ENCODE data around the gene LAMB3. TPM values are rescaled to one million over a fixed set of nuclear protein-coding genes. Genes with fewer than 3 reads are reported as not detected.

LAMB3 gene
- total and polyA plus RNA-seq, 10 of the 15 experiments (the other 5 are each of a cell fraction or from before 2014, with no cell fraction given): 0.04 to 1.8 (median 0.10) TPM; not detected in 1

GRCh38 chr1:209685821-209686220 lies 33.6 kb upstream of the LAMB3 start:
- in situ Hi-C loops (cut with MboI) (no loop called here), intact Hi-C loops (cut with micrococcal nuclease; ENCODE audit: unreplicated experiment) (loop anchor here (5.0 kb wide), 1 partner anchor 39 kb away; no protein-coding TSS in a partner anchor)
- H3K79me2 ChIP-seq (ENCODE audit: control insufficient read depth, insufficient read depth, low read length): no peaks in the 10 kb centered on the region
- H3K27ac ChIP-seq (ENCODE audit: control insufficient read depth, insufficient read depth): no peak overlapping the region
- H3K9me3 ChIP-seq (replicated peaks; ENCODE audit: control insufficient read depth, insufficient read depth, low read length): no peaks in the 10 kb centered on the region
- no peaks in the 10 kb centered on the region for H3K4me1 ChIP-seq (ENCODE audit: control insufficient read depth, insufficient read depth, low read length)
- WGBS (ENCODE audit: insufficient coverage, insufficient replicate concordance, low lambda C conversion rate, missing lambda C conversion rate): 28% methylated on average over 4 of the region's 4 CpGs
- peak; percentile 88 for ATAC-seq
- RAD21 ChIA-PET (ENCODE audit: unreplicated experiment): interaction anchor here (0.8 to 2.1 kb wide), 8 partner anchors 13 to 79 kb away, joined by 3 to 12 read pairs (median 4); partner anchors contain the start of gene LAMB3
- no peak for DNase-seq (ENCODE audit: low read depth, low spot score)
- POLR2A ChIA-PET: interaction anchor here (3.3 kb wide), 1 partner anchor 11 kb away, joined by 14 read pairs; the partner anchor contains the start of gene G0S2
- CTCF ChIA-PET: interaction anchor here (0.6 to 15.2 kb wide), 15 partner anchors 8 to 655 kb away, joined by 3 to 307 read pairs (median 7); partner anchors contain the start of genes CAMK1G and G0S2
- H3K36me3 ChIP-seq (ENCODE audit: control insufficient read depth in 2 of 2, insufficient read depth in 2 of 2, low read length in 1 of 2): no peaks in the 10 kb centered on the region
- BruUV-seq (replicated peaks): no TSS peak
- no peak for FAIRE-seq
- H2AFZ ChIP-seq (ENCODE audit: control insufficient read depth, low read depth, low read length): no peak overlapping the region
- no peaks in the 10 kb centered on the region for H4K20me1 ChIP-seq (ENCODE audit: control insufficient read depth, insufficient read depth)
- H3K4me3 ChIP-seq: no peak overlapping the region
- SMC1A ChIA-PET (ENCODE audit: uncharacterized antibody, unreplicated experiment): interaction anchor here (0.9 to 14.7 kb wide), 8 partner anchors 11 to 118 kb away, joined by 3 to 128 read pairs (median 10); partner anchors contain the start of genes G0S2 and LAMB3
- H3K27me3 ChIP-seq (replicated peaks in 1 of 2; ENCODE audit: control insufficient read depth in 2 of 2, insufficient read depth in 2 of 2, low read length in 1 of 2): no peaks in the 10 kb centered on the region
- H3K4me2 ChIP-seq (ENCODE audit: control insufficient read depth, insufficient read depth): no peak overlapping the region
- H3K9ac ChIP-seq (ENCODE audit: control insufficient read depth, insufficient read depth, low read length): no peak overlapping the region
- TF ChIP-seq RAD51 (IDR thresholded peaks at IDR 0.05): 0 out of 2 replicates have a peak, but pooled peaks have one; percentile 11
- no peak for TF ChIP-seq BRCA1 (IDR thresholded peaks at IDR 0.05; ENCODE audit: low read depth, low read length)
- TF ChIP-seq CREB1 (IDR thresholded peaks at IDR 0.05; ENCODE audit: low read depth): no peak
- no peak for TF ChIP-seq DPF2 (IDR thresholded peaks at IDR 0.05)
- TF ChIP-seq SMAD1 (IDR thresholded peaks at IDR 0.05; ENCODE audit: low read depth, partially characterized antibody): no peak
- no peak for TF ChIP-seq BACH1 (IDR thresholded peaks at IDR 0.05; ENCODE audit: borderline replicate concordance)
- TF ChIP-seq SMC3 (IDR thresholded peaks at IDR 0.05; ENCODE audit: borderline replicate concordance, low read length): no peak
- no peak for TF ChIP-seq YBX1 (IDR thresholded peaks at IDR 0.05)
- peak; percentile 17; the same call in 1 of the 2 replicates for TF ChIP-seq IKZF1 (conservative IDR thresholded peaks at IDR 0.05)
- peak; percentile 33; the same call in 1 of the 2 replicates for TF ChIP-seq RUNX3 (IDR thresholded peaks at IDR 0.05; ENCODE audit: low read length)
